Measurements from ENCODE around the gene DKKL1.
A peak's percentile ranks its signal among the peaks of the same experiment; 100 is the strongest.
"Not testable (repeated sequence)": the region's sequence is repeated elsewhere in the genome, so short reads cannot be mapped to it uniquely, and the experiment has no call there.

Gene DKKL1

GRCh38 chr19:49363268-49364082 lies at the start of gene DKKL1:
DKKL1 (plus strand) TSS chr19:49363877; CDS start chr19:49363999, 122 bp downstream.
- peak; percentile 94 for DNase-seq

- no peak for DNase-seq
Observed at GRCh38 chr19:49315111-49315510, 48.6 kb upstream of the DKKL1 start.

- no peak for DNase-seq
Observed at GRCh38 chr19:49316284-49316683, 47.4 kb upstream of the DKKL1 start.

GRCh38 chr19:49318296-49318695 lies 45.4 kb upstream of the DKKL1 start:
- DNase-seq, result no peak

GRCh38 chr19:49324801-49325576 lies 38.7 kb upstream of the DKKL1 start, which contains the start of gene SLC6A16:
SLC6A16 (minus strand) TSS chr19:49325191; CDS start chr19:49311347, 13,844 bp downstream.
- no peak for DNase-seq

- not testable (repeated sequence) for DNase-seq
Observed at GRCh38 chr19:49325756-49326155, 37.9 kb upstream of the DKKL1 start.

GRCh38 chr19:49326165-49326704 lies 37.4 kb upstream of the DKKL1 start:
- no peak for DNase-seq

GRCh38 chr19:49327878-49328544 lies 35.7 kb upstream of the DKKL1 start:
- peak; percentile 62 to 65 for DNase-seq

GRCh38 chr19:49328741-49329140 lies 34.9 kb upstream of the DKKL1 start:
- DNase-seq, result no peak

GRCh38 chr19:49331187-49331586 lies 32.5 kb upstream of the DKKL1 start:
- DNase-seq, result not testable (repeated sequence)

GRCh38 chr19:49331616-49332055 lies 32.0 kb upstream of the DKKL1 start:
- peak; percentile 68 to 70 for DNase-seq

GRCh38 chr19:49332691-49333417 lies 30.8 kb upstream of the DKKL1 start:
- DNase-seq, result not testable (repeated sequence)

- DNase-seq, result no peak
Observed at GRCh38 chr19:49333418-49333805, 30.3 kb upstream of the DKKL1 start.

GRCh38 chr19:49333811-49334288 lies 29.8 kb upstream of the DKKL1 start:
- DNase-seq, result peak; percentile 71 to 77

GRCh38 chr19:49335071-49335783 lies 28.4 kb upstream of the DKKL1 start, which contains the start of gene CD37:
CD37 (plus strand) TSS chr19:49335406; CDS start chr19:49335541, 135 bp downstream.
- DNase-seq, result peak; percentile 71 to 74

GRCh38 chr19:49335784-49336481 lies 27.7 kb upstream of the DKKL1 start:
- peak; percentile 14 for DNase-seq

- peak; percentile 13 for DNase-seq
Observed at GRCh38 chr19:49336482-49337266, 27.0 kb upstream of the DKKL1 start.

- peak in 1 of 2 experiments; percentile 7 for DNase-seq
Observed at GRCh38 chr19:49337267-49338022, 26.2 kb upstream of the DKKL1 start.

Data from activated T-cell treated with anti-CD3 and anti-CD28 coated beads, Interleukin-2, amount 50 U/mL, for 48 hours (primary cell).